CD4-positive, alpha-beta T cell treated with Interleukin-4 for 4 hours (primary cell): ENCODE results near the gene FAM193B.
"Not testable (repeated sequence)": the region's sequence is repeated elsewhere in the genome, so short reads cannot be mapped to it uniquely, and the experiment has no call there.

ENCODE experiments used
- DNase-seq: peaks from one replicate; pipeline ENCODE4 v3.0.0-alpha.2; 2020

Gene FAM193B

GRCh38 chr5:177575488-177575887 is 21.1 kb upstream of the FAM193B start:
- no peak for DNase-seq

GRCh38 chr5:177569894-177570293 is 15.5 kb upstream of the FAM193B start:
- DNase-seq, result no peak

- DNase-seq, result no peak
These were observed 14.0 kb upstream of the FAM193B start for GRCh38 chr5:177568326-177568725.

GRCh38 chr5:177565046-177565445 is 10.7 kb upstream of the FAM193B start:
- no peak for DNase-seq

GRCh38 chr5:177559446-177559941 is 5.1 kb upstream of the FAM193B start:
- DNase-seq, result not testable (repeated sequence)

GRCh38 chr5:177557796-177558195 is 3.4 kb upstream of the FAM193B start:
- DNase-seq, result no peak

- DNase-seq, result peak; percentile 35
These were observed 2.8 kb upstream of the FAM193B start for GRCh38 chr5:177557041-177557647.

- DNase-seq, result no peak
These were observed 1.3 kb upstream of the FAM193B start for GRCh38 chr5:177555665-177556064.

GRCh38 chr5:177555228-177555627 is 865 bp upstream of the FAM193B start:
- DNase-seq, result no peak

GRCh38 chr5:177553671-177554429 is 513 bp downstream of the FAM193B start:
- DNase-seq, result peak; percentile 18

GRCh38 chr5:177552839-177553455 is 1.4 kb downstream of the FAM193B start:
- no peak for DNase-seq

- no peak for DNase-seq
These were observed 4.2 kb downstream of the FAM193B start for GRCh38 chr5:177550122-177550521.

GRCh38 chr5:177548495-177548894 is 5.9 kb downstream of the FAM193B start:
- no peak for DNase-seq

GRCh38 chr5:177547736-177548135 is 6.6 kb downstream of the FAM193B start:
- no peak for DNase-seq

GRCh38 chr5:177546258-177546741 is 8.1 kb downstream of the FAM193B start:
- no peak for DNase-seq

GRCh38 chr5:177545487-177546257 is 8.7 kb downstream of the FAM193B start:
- DNase-seq, result no peak

GRCh38 chr5:177542816-177543465 is 11.4 kb downstream of the FAM193B start:
- no peak for DNase-seq

GRCh38 chr5:177540438-177540837 is 13.9 kb downstream of the FAM193B start:
- DNase-seq, result no peak

GRCh38 chr5:177539411-177539810 is 15.0 kb downstream of the FAM193B start:
- no peak for DNase-seq

- no peak for DNase-seq
These were observed 15.5 kb downstream of the FAM193B start for GRCh38 chr5:177538876-177539275.

GRCh38 chr5:177537389-177538361 is 16.7 kb downstream of the FAM193B start:
- DNase-seq, result no peak
